ENCODE data around the gene DNAJC3. TPM values are rescaled to one million over a fixed set of nuclear protein-coding genes. Genes with fewer than 3 reads are reported as not detected.

The DNAJC3 gene
- polyA plus RNA-seq, 1 donor (not counting 4 experiments of a cell fraction or from before 2014, with no cell fraction given), result 23.8 TPM

- Histone ChIP-seq H3K27me3 (ENCODE audit: control insufficient read depth, extremely low read depth, insufficient read depth, low read length) (no peaks in the 10 kb centered on the region), H3K27ac (ENCODE audit: control insufficient read depth, insufficient read depth, low read length) (peak overlapping the region; percentile 54), H3K4me2 (ENCODE audit: control insufficient read depth, extremely low read depth, insufficient read depth, low read depth, low read length) (peak overlapping the region; percentile 45), H3K36me3 (ENCODE audit: control insufficient read depth in 2 of 2, extremely low read depth in 1 of 2, insufficient read depth in 2 of 2, low read length in 2 of 2) (peaks cover 6 to 19% of the 10 kb centered on the region in 2 experiments), H3K9me3 (ENCODE audit: control insufficient read depth, low read depth, low read length) (no peaks in the 10 kb centered on the region), H3K79me2 (ENCODE audit: control insufficient read depth, insufficient read depth, low read length) (peaks cover 3% of the 10 kb centered on the region), H2AFZ (ENCODE audit: control insufficient read depth, low read length) (no peak overlapping the region), H4K20me1 (ENCODE audit: control insufficient read depth, extremely low read depth, insufficient read depth, low read length) (peaks cover 3% of the 10 kb centered on the region), H3K4me3 (ENCODE audit: control insufficient read depth in 2 of 3, extremely low read depth in 1 of 3, insufficient read depth in 2 of 3, low read depth in 1 of 3, low read length in 3 of 3) (no peak overlapping the region), H3K9me1 (ENCODE audit: control insufficient read depth, extremely low read depth, insufficient read depth, low read length) (no peaks in the 10 kb centered on the region), H3K4me1 (ENCODE audit: control insufficient read depth, extremely low read depth, insufficient read depth, low read length) (peaks cover 18% of the 10 kb centered on the region), H3K9ac (ENCODE audit: control insufficient read depth, extremely low read depth, insufficient read depth, low read length) (no peak overlapping the region)
- dilution Hi-C loops (cut with MboI; ENCODE audit: extremely low pct_ligation_motif_present, low sequenced_read_pairs), result no loop called here
- FAIRE-seq, result peak; percentile 39
- DNase-seq (ENCODE audit: low read depth, low spot score), result peak; percentile 21
- TF ChIP-seq CTCF (optimal IDR thresholded peaks at IDR 0.05 in 1 of 3, IDR thresholded peaks at IDR 0.05 in 1 of 3, conservative IDR thresholded peaks at IDR 0.05 in 1 of 3; ENCODE audit: extremely low read depth in 1 of 3, insufficient read depth in 2 of 3, low read length in 3 of 3) (no peak), EZH2 (IDR thresholded peaks at IDR 0.05; ENCODE audit: low read length) (no peak)
Measured at GRCh38 chr13:95784161-95784899, 107.4 kb downstream of the DNAJC3 start.

GRCh38 chr13:95784900-95785290 is 108.0 kb downstream of the DNAJC3 start:
- Histone ChIP-seq H3K79me2 (ENCODE audit: control insufficient read depth, insufficient read depth, low read length) (peaks cover 3% of the 10 kb centered on the region), H3K27me3 (ENCODE audit: control insufficient read depth, extremely low read depth, insufficient read depth, low read length) (no peaks in the 10 kb centered on the region), H3K4me2 (ENCODE audit: control insufficient read depth, extremely low read depth, insufficient read depth, low read depth, low read length) (peak overlapping the region; percentile 17), H3K4me3 (ENCODE audit: control insufficient read depth in 2 of 3, extremely low read depth in 1 of 3, insufficient read depth in 2 of 3, low read depth in 1 of 3, low read length in 3 of 3) (no peak overlapping the region), H3K27ac (ENCODE audit: control insufficient read depth, insufficient read depth, low read length) (peak overlapping the region; percentile 54), H4K20me1 (ENCODE audit: control insufficient read depth, extremely low read depth, insufficient read depth, low read length) (peaks cover 3% of the 10 kb centered on the region), H3K36me3 (ENCODE audit: control insufficient read depth in 2 of 2, extremely low read depth in 1 of 2, insufficient read depth in 2 of 2, low read length in 2 of 2) (peaks cover 6 to 19% of the 10 kb centered on the region in 2 experiments), H3K4me1 (ENCODE audit: control insufficient read depth, extremely low read depth, insufficient read depth, low read length) (peaks cover 18% of the 10 kb centered on the region), H3K9me3 (ENCODE audit: control insufficient read depth, low read depth, low read length) (no peaks in the 10 kb centered on the region), H3K9me1 (ENCODE audit: control insufficient read depth, extremely low read depth, insufficient read depth, low read length) (no peaks in the 10 kb centered on the region), H2AFZ (ENCODE audit: control insufficient read depth, low read length) (no peak overlapping the region), H3K9ac (ENCODE audit: control insufficient read depth, extremely low read depth, insufficient read depth, low read length) (no peak overlapping the region)
- DNase-seq (ENCODE audit: low read depth, low spot score) (no peak), FAIRE-seq (no peak)
- dilution Hi-C loops (cut with MboI; ENCODE audit: extremely low pct_ligation_motif_present, low sequenced_read_pairs), result no loop called here
- TF ChIP-seq EZH2 (IDR thresholded peaks at IDR 0.05; ENCODE audit: low read length) (no peak), CTCF (optimal IDR thresholded peaks at IDR 0.05 in 1 of 3, IDR thresholded peaks at IDR 0.05 in 1 of 3, conservative IDR thresholded peaks at IDR 0.05 in 1 of 3; ENCODE audit: extremely low read depth in 1 of 3, insufficient read depth in 2 of 3, low read length in 3 of 3) (no peak)
